Neutrophil (primary cell): ENCODE data around the gene C1orf174.

Experiments
- H3K27ac ChIP-seq: fragments of 200-600 bp; sonication (generic); 2 replicates; pipeline ENCODE4 v1.5.1; 2016; ENCODE audit warnings: mild to moderate bottlenecking, moderate library complexity
- H3K27me3 ChIP-seq: fragments of 200-600 bp; sonication (generic); 2 replicates; pipeline ENCODE4 v1.6.0; 2016; ENCODE audit warnings: mild to moderate bottlenecking
- H3K36me3 ChIP-seq: fragments of 200-600 bp; sonication (generic); 2 replicates; pipeline ENCODE4 v1.5.1; 2017
- H3K4me1 ChIP-seq, 2 experiments: fragments of 200-600 bp in 1 of 2; sonication (generic) in 1 of 2; 1 replicate in 1 of 2; 2 replicates in 1 of 2; pipeline versions ENCODE4 v1.5.1 to v1.6.1; 2013 to 2016; ENCODE audit warnings: low read depth in 1 of 2, low read length in 1 of 2, mild to moderate bottlenecking in 1 of 2, moderate library complexity in 1 of 2; ENCODE audit not compliant: control insufficient read depth in 1 of 2, insufficient read depth in 1 of 2
- H3K4me3 ChIP-seq, 2 experiments: fragments of 200-600 bp in 1 of 2; sonication (generic) in 1 of 2; 1 replicate in 1 of 2; 2 replicates in 1 of 2; pipeline ENCODE4 v1.5.1; 2013 to 2016; ENCODE audit warnings: low read depth in 1 of 2, low read length in 1 of 2, mild to moderate bottlenecking in 1 of 2, moderate library complexity in 1 of 2
- H3K9me3 ChIP-seq: fragments of 200-600 bp; sonication (generic); 2 replicates; pipeline ENCODE4 v1.5.1; 2016
- CTCF ChIP-seq: fragments of 200-600 bp; sonication (generic); IDR thresholded peaks from 2 replicates; pipeline ENCODE4 v1.5.1; 2016; ENCODE audit warnings: antibody characterized with exemption

Gene C1orf174

GRCh38 chr1:3868464-3869006, 31.5 kb downstream of the C1orf174 start:
- TF ChIP-seq CTCF: no peak
- peaks cover 56% of the 10 kb centered on the region for H3K36me3 ChIP-seq
- H3K27me3 ChIP-seq: no peaks in the 10 kb centered on the region
- H3K4me1 ChIP-seq: no peaks in the 10 kb centered on the region
- H3K9me3 ChIP-seq: no peaks in the 10 kb centered on the region
- H3K27ac ChIP-seq: no peak overlapping the region
- no peak overlapping the region for H3K4me3 ChIP-seq

GRCh38 chr1:3865606-3866160, 34.4 kb downstream of the C1orf174 start:
- no peak for TF ChIP-seq CTCF
- no peaks in the 10 kb centered on the region for H3K27me3 ChIP-seq
- no peaks in the 10 kb centered on the region for H3K9me3 ChIP-seq
- no peak overlapping the region for H3K4me3 ChIP-seq
- H3K4me1 ChIP-seq: no peaks in the 10 kb centered on the region
- H3K27ac ChIP-seq: no peak overlapping the region
- peaks cover 34% of the 10 kb centered on the region for H3K36me3 ChIP-seq

- H3K27me3 ChIP-seq: no peaks in the 10 kb centered on the region
- no peaks in the 10 kb centered on the region for H3K9me3 ChIP-seq
- peaks cover 26% of the 10 kb centered on the region for H3K36me3 ChIP-seq
- H3K27ac ChIP-seq: no peak overlapping the region
- TF ChIP-seq CTCF: no peak
- H3K4me1 ChIP-seq: no peaks in the 10 kb centered on the region
- no peak overlapping the region for H3K4me3 ChIP-seq
Measured at GRCh38 chr1:3864884-3865283, 35.2 kb downstream of the C1orf174 start.

GRCh38 chr1:3863231-3863935, 36.7 kb downstream of the C1orf174 start:
- Histone ChIP-seq H3K27me3 (no peaks in the 10 kb centered on the region), H3K4me3 (no peak overlapping the region), H3K27ac (no peak overlapping the region), H3K36me3 (peaks cover 13% of the 10 kb centered on the region), H3K4me1 (peaks cover 0 to 2% of the 10 kb centered on the region in 2 experiments), H3K9me3 (no peaks in the 10 kb centered on the region)
- TF ChIP-seq CTCF: no peak

- no peaks in the 10 kb centered on the region for H3K27me3 ChIP-seq
- no peaks in the 10 kb centered on the region for H3K9me3 ChIP-seq
- no peak overlapping the region for H3K27ac ChIP-seq
- H3K4me3 ChIP-seq: peak overlapping the region in 1 of 2 experiments; percentile 92
- TF ChIP-seq CTCF: no peak
- H3K4me1 ChIP-seq: peaks cover 23 to 26% of the 10 kb centered on the region in 2 experiments
- H3K36me3 ChIP-seq: no peaks in the 10 kb centered on the region
Measured at GRCh38 chr1:3858231-3858981, 41.7 kb downstream of the C1orf174 start.
